GM12865 (cell line): ENCODE measurements around the gene RAB3IP.
"Not testable (repeated sequence)": the region's sequence is repeated elsewhere in the genome, so short reads cannot be mapped to it uniquely, and the experiment has no call there.

Experiments
- DNase-seq: peaks from one replicate; pipeline ENCODE4 v3.0.0; 2010; ENCODE audit warnings: low read depth
- H3K4me3 ChIP-seq: 2 replicates; pipeline ENCODE4 v1.5.1; 2011; ENCODE audit warnings: mild to moderate bottlenecking, low read depth, low read length, control low read depth
- CTCF ChIP-seq: IDR thresholded peaks from 2 replicates; pipeline ENCODE4 v1.5.1; 2011; ENCODE audit warnings: low read length, control low read depth, low read depth, inconsistent platforms; ENCODE audit not compliant: insufficient read depth; ENCODE audit errors: missing control alignments

RAB3IP gene

DNA sequence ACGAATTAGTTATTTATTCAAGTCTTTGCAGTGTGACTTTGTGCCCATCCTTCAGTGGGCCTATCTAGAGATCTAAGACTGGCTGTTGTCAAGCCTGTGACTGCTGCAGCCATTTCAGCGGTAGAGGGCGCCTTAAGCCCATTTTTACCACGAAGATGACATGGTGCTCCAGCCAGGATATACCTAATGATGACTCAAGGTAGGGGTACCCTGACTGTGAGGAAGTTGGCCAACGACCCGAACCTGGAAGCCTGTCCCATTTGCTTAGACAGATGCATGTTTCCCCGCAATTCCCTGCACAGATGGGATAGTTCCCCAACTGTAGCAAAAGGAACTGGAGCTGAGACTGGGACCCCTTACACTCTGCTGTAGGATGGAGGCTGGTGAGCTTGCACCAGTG is 41.3 kb downstream of the RAB3IP start:
- no peak for DNase-seq
- no peak overlapping the region for H3K4me3 ChIP-seq
- no peak for TF ChIP-seq CTCF

DNA sequence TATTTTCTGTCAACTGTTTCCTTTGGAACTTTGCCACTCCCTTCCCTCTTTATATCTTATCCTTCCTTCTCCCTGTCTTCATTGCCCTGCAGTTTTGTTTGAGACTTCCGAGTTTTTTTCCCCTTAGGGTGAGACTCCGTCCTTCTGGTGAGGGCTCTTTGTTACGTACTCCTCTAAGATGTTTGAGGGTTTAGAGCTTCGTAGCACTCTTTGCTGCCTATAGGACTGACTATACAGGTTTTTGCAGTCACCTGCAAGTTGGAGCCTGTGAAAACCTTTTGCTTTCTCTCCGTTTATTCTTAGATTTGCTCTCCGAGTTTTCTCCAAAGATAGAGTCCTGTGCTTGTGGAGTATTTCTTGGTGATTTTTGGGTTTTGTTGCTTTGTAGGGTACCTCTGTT is 44.7 kb downstream of the RAB3IP start:
- no peak for DNase-seq
- TF ChIP-seq CTCF, result no peak
- no peak overlapping the region for H3K4me3 ChIP-seq

DNA sequence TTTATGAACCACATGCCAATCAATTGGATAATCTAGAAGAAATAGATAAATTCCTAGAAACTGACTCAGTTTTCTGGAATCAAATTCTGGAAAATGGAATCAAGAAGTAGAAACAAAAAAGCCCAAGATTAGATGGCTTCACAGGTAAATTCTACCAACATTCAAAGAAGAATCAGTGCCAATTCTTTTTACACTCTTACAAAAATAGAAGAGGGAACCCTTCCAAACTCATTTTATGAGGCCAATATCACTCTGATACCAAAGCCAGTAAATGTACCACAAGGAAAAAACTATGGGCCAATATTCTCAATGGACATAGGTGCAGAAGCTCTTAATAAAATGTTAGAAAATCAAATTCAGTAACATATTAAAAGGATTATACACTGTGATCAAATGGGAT is 50.7 kb downstream of the RAB3IP start:
- DNase-seq, result no peak
- TF ChIP-seq CTCF, result no peak
- H3K4me3 ChIP-seq, result no peak overlapping the region

DNA sequence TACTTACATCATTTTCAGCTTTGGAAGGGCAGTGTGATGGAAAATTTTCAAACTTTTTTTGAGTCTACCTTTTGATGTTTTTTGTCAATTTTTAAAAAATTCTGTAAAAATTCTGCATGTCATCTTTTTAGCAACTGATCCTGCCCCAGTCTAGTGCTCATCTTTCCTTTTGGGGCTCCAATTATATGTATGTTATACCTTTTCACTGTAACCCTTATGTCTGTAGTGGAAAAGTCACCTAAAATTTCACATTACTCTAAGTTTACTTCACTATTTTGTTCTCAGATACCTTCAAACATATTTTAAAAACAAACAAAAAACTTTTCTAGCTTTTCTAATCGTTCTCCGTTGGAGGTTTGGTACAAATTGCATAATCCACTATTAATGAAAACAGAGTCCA is 53.9 kb downstream of the RAB3IP start:
- no peak overlapping the region for H3K4me3 ChIP-seq
- TF ChIP-seq CTCF, result no peak
- no peak for DNase-seq

DNA sequence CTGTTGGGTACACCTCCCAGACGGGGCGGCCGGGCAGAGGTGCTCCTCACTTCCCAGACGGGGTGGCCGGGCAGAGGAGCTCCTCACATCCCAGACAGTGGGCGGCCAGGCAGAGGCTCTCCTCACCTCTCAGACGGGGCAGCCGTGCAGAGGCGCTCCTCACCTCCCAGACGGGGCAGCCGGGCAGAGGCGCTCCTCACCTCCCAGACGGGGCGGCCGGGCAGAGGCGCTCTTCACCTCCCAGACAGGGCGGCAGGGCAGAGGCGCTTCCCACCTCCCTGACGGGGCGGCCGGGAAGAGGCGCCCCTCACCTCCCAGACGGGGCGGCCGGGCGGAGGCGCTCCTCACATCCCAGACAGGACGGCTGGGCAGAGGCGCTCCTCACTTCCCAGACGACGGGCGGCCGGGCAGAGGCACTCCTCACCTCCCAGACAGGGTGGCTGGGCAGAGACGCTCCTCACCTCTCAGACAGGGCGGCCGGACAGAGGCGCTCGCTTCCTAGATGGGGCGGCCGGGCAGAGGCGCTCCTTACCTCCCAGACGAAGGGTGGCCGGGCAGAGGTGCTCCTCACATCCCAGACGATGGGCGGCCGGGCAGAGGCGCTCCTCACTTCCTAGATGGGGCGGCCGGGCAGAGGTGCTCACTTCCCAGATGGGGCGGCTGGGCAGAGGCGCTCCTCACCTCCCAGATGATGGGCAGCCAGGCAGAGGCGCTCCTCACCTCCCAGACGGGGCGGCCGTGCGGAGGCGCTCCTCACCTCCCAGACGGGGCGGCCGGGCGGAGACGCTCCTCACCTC is 68.6 kb downstream of the RAB3IP start:
- DNase-seq, H3K4me3 ChIP-seq: not testable (repeated sequence)

- TF ChIP-seq CTCF, result no peak
- no peak for DNase-seq
- H3K4me3 ChIP-seq, result no peak overlapping the region
Observed at GRCh38 chr12:69810870-69811498, 72.3 kb downstream of the RAB3IP start.

DNA sequence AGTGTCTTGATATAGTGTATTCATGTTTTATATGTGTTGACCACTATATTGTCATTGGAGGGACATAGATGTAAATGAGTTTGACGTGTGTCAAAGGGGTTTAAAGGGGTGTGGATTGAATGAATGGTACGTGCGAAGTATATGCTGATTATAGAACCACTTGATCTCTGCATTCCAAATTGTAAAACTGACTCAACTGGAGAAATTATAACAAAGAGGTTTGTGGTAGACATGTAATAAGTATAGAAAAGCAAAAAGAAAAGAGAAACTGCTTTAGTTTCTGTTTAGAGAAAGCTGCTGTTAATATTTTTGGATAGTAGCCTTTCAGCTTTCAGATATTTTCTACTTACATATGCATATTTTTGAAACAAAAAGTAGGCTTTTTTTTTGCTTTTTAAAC is 77.4 kb downstream of the RAB3IP start:
- DNase-seq, result no peak

More for the DNA sequence above, 77.4 kb downstream of the RAB3IP start:
- TF ChIP-seq CTCF, result no peak
- no peak overlapping the region for H3K4me3 ChIP-seq
